ENCODE measurements around the gene R3HDM2. TPM values are rescaled to one million over a fixed set of nuclear protein-coding genes. Genes with fewer than 3 reads are reported as not detected.
"Not testable (repeated sequence)": the region's sequence is repeated elsewhere in the genome, so short reads cannot be mapped to it uniquely, and the experiment has no call there.

The R3HDM2 gene
- total and polyA plus RNA-seq, 4 donors, result 18.1 to 60.7 (median 30.6) TPM

- Histone ChIP-seq H3K27me3 (ENCODE audit: control insufficient read depth in 3 of 3, insufficient read depth in 3 of 3, low read length in 2 of 3) (no peaks in the 10 kb centered on the region), H3K4me1 (ENCODE audit: control insufficient read depth in 5 of 5, insufficient read depth in 5 of 5, low read length in 5 of 5) (peaks cover 0 to 11% (median 0%) of the 10 kb centered on the region in 5 donors), H3K9me3 (ENCODE audit: control insufficient read depth in 4 of 4, insufficient read depth in 3 of 4, low read length in 3 of 4) (no peaks in the 10 kb centered on the region), H3K9ac (ENCODE audit: insufficient read depth in 1 of 2, low read length in 2 of 2) (no peak overlapping the region), H3K4me3 (no peak overlapping the region), H3K27ac (ENCODE audit: low read depth in 1 of 2, low read length in 1 of 2) (no peak overlapping the region), H3K36me3 (ENCODE audit: control insufficient read depth in 4 of 4, insufficient read depth in 4 of 4, low read length in 4 of 4) (peaks cover 2 to 4% (median 3%) of the 10 kb centered on the region in 4 donors)
- WGBS, 2 donors, result 92 to 97% methylated on average over 8 of the region's 8 CpGs
- ATAC-seq (ENCODE audit: insufficient read depth, low FRiP score) (no peak), DNase-seq (no peak)
- TF ChIP-seq, protein P1, sequence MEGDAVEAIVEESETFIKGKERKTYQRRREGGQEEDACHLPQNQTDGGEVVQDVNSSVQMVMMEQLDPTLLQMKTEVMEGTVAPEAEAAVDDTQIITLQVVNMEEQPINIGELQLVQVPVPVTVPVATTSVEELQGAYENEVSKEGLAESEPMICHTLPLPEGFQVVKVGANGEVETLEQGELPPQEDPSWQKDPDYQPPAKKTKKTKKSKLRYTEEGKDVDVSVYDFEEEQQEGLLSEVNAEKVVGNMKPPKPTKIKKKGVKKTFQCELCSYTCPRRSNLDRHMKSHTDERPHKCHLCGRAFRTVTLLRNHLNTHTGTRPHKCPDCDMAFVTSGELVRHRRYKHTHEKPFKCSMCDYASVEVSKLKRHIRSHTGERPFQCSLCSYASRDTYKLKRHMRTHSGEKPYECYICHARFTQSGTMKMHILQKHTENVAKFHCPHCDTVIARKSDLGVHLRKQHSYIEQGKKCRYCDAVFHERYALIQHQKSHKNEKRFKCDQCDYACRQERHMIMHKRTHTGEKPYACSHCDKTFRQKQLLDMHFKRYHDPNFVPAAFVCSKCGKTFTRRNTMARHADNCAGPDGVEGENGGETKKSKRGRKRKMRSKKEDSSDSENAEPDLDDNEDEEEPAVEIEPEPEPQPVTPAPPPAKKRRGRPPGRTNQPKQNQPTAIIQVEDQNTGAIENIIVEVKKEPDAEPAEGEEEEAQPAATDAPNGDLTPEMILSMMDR (IDR thresholded peaks at IDR 0.05; ENCODE audit: control extremely low read depth, extremely low read depth), result no peak
Observed at GRCh38 chr12:57416039-57416996, 14.5 kb downstream of the R3HDM2 start.

DNA sequence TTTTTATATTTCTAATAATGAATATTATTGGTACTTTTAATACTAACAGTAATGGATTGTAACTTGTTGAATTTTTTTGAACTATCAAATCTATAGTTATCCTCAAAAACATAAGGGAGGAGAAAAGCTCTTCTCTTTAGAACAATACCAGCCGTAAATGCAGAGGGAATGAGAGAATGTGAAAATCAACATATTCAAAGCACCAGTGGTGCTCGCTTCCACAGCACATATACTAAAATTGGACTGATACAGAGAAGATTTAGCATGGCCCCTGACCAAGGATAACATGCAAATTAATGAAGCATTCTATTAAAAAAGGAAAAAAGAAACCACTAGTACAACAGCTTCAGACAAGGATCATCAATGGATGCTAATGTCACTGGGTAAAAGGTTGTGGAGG lies 15.8 kb downstream of the R3HDM2 start:
- Histone ChIP-seq H3K27ac (ENCODE audit: low read depth in 1 of 2, low read length in 1 of 2) (no peak overlapping the region), H3K9me3 (ENCODE audit: control insufficient read depth in 4 of 4, insufficient read depth in 3 of 4, low read length in 3 of 4) (no peaks in the 10 kb centered on the region), H3K4me3 (no peak overlapping the region), H3K9ac (ENCODE audit: insufficient read depth in 1 of 2, low read length in 2 of 2) (no peak overlapping the region), H3K4me1 (ENCODE audit: control insufficient read depth in 5 of 5, insufficient read depth in 5 of 5, low read length in 5 of 5) (peaks cover 0 to 9% (median 0%) of the 10 kb centered on the region in 5 donors), H3K27me3 (ENCODE audit: control insufficient read depth in 3 of 3, insufficient read depth in 3 of 3, low read length in 2 of 3) (no peaks in the 10 kb centered on the region), H3K36me3 (ENCODE audit: control insufficient read depth in 4 of 4, insufficient read depth in 4 of 4, low read length in 4 of 4) (peaks cover 0 to 5% (median 2%) of the 10 kb centered on the region in 4 donors)
- TF ChIP-seq, protein P1 (IDR thresholded peaks at IDR 0.05; ENCODE audit: control extremely low read depth, extremely low read depth), result no peak
- DNase-seq, result no peak
- 94% methylated on average over 2 of the region's 2 CpGs for WGBS, 2 donors
- ATAC-seq (ENCODE audit: insufficient read depth, low FRiP score), result no peak

DNA sequence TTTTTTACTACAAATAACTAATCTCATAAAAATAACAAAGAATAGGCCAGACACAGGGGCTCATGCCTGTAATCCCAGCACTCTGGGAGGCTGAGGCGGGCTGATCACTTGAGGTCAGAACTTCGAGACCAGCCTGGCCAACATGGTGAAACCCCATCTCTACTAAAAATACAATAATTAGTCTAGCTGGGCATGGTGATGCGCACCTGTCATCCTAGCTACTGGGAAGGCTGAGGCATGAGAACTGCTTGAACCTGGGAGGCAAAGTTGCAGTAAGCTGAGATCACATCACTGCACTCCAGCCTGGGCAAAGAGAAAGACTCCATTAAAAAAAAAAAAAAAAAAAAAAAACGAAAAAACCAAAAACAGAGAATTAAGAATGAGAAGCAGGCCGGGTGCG lies 16.7 kb downstream of the R3HDM2 start:
- H3K36me3 ChIP-seq (ENCODE audit: control insufficient read depth in 4 of 4, insufficient read depth in 4 of 4, low read length in 4 of 4); H3K9me3 ChIP-seq (ENCODE audit: control insufficient read depth in 4 of 4, insufficient read depth in 3 of 4, low read length in 3 of 4); H3K4me3 ChIP-seq; H3K4me1 ChIP-seq (ENCODE audit: control insufficient read depth in 5 of 5, insufficient read depth in 5 of 5, low read length in 5 of 5); DNase-seq; H3K9ac ChIP-seq (ENCODE audit: insufficient read depth in 1 of 2, low read length in 2 of 2); H3K27me3 ChIP-seq (ENCODE audit: control insufficient read depth in 3 of 3, insufficient read depth in 3 of 3, low read length in 2 of 3); H3K27ac ChIP-seq (ENCODE audit: low read depth in 1 of 2, low read length in 1 of 2); ATAC-seq (ENCODE audit: insufficient read depth, low FRiP score): not testable (repeated sequence)
- 91 to 92% methylated on average over 6 of the region's 6 CpGs for WGBS, 2 donors

- Histone ChIP-seq H3K9me3 (ENCODE audit: control insufficient read depth in 4 of 4, insufficient read depth in 3 of 4, low read length in 3 of 4) (no peaks in the 10 kb centered on the region), H3K4me3 (no peak overlapping the region), H3K4me1 (ENCODE audit: control insufficient read depth in 5 of 5, insufficient read depth in 5 of 5, low read length in 5 of 5) (peaks cover 0 to 3% (median 0%) of the 10 kb centered on the region in 5 donors), H3K27ac (ENCODE audit: low read depth in 1 of 2, low read length in 1 of 2) (no peak overlapping the region), H3K9ac (ENCODE audit: insufficient read depth in 1 of 2, low read length in 2 of 2) (no peak overlapping the region), H3K36me3 (ENCODE audit: control insufficient read depth in 4 of 4, insufficient read depth in 4 of 4, low read length in 4 of 4) (peaks cover 0 to 1% (median 0%) of the 10 kb centered on the region in 4 donors), H3K27me3 (ENCODE audit: control insufficient read depth in 3 of 3, insufficient read depth in 3 of 3, low read length in 2 of 3) (no peaks in the 10 kb centered on the region)
- TF ChIP-seq, protein P1 (IDR thresholded peaks at IDR 0.05; ENCODE audit: control extremely low read depth, extremely low read depth), result no peak
- WGBS, 2 donors, result 79 to 90% methylated on average over 4 of the region's 4 CpGs
- ATAC-seq (ENCODE audit: insufficient read depth, low FRiP score) (no peak), DNase-seq (no peak)
Observed at GRCh38 chr12:57410534-57410933, 20.3 kb downstream of the R3HDM2 start.

Data from lung (tissue), 12 donors.